GM19452 (cell line): ENCODE measurements around the gene WEE2.
"Not testable (repeated sequence)": the region's sequence is repeated elsewhere in the genome, so short reads cannot be mapped to it uniquely, and the experiment has no call there.

Experiments
- ATAC-seq: cut with Tn5 transposase; IDR thresholded peaks from one replicate; pipeline ENCODE4 v1.9.1; 2021; ENCODE audit not compliant: unreplicated experiment

The WEE2 gene

GRCh38 chr7:141689072-141689825, 18.9 kb upstream of the WEE2 start:
- not testable (repeated sequence) for ATAC-seq

GRCh38 chr7:141691540-141691939, 16.6 kb upstream of the WEE2 start:
- ATAC-seq: no peak

- no peak for ATAC-seq
These were observed 16.2 kb upstream of the WEE2 start for GRCh38 chr7:141691961-141692360.

GRCh38 chr7:141693082-141693481, 15.1 kb upstream of the WEE2 start:
- ATAC-seq: no peak

GRCh38 chr7:141695803-141696289, 12.3 kb upstream of the WEE2 start:
- no peak for ATAC-seq

GRCh38 chr7:141696348-141696747, 11.8 kb upstream of the WEE2 start:
- ATAC-seq: no peak

- no peak for ATAC-seq
These were observed 10.8 kb upstream of the WEE2 start for GRCh38 chr7:141697211-141697871.

GRCh38 chr7:141698247-141699015, 9.7 kb upstream of the WEE2 start:
- no peak for ATAC-seq

- ATAC-seq: no peak
These were observed 8.3 kb upstream of the WEE2 start for GRCh38 chr7:141699860-141700259.

GRCh38 chr7:141700296-141700847, 7.8 kb upstream of the WEE2 start:
- ATAC-seq: no peak

GRCh38 chr7:141700848-141701371, 7.2 kb upstream of the WEE2 start:
- no peak for ATAC-seq

- peak; percentile 76 for ATAC-seq
These were observed 6.6 kb upstream of the WEE2 start for GRCh38 chr7:141701489-141702046.

- ATAC-seq: peak; percentile 80
These were observed 6.0 kb upstream of the WEE2 start, which contains the start of gene DENND11 for GRCh38 chr7:141702047-141702567. TSS of gene DENND11 (minus strand) at chr7:141702166. CDS start at chr7:141702153, 13 bp downstream.

- no peak for ATAC-seq
These were observed 5.3 kb upstream of the WEE2 start for GRCh38 chr7:141702892-141703291.

GRCh38 chr7:141704112-141704511, 4.0 kb upstream of the WEE2 start:
- no peak for ATAC-seq

GRCh38 chr7:141704741-141705140, 3.4 kb upstream of the WEE2 start:
- ATAC-seq: no peak

GRCh38 chr7:141706239-141707064, 1.7 kb upstream of the WEE2 start:
- no peak for ATAC-seq

GRCh38 chr7:141709318-141709717, 1.2 kb downstream of the WEE2 start:
- no peak for ATAC-seq

- no peak for ATAC-seq
These were observed 1.6 kb downstream of the WEE2 start for GRCh38 chr7:141709749-141710148.

GRCh38 chr7:141710301-141710700, 2.1 kb downstream of the WEE2 start:
- ATAC-seq: no peak
